GM21576 (cell line): Measurements from ENCODE around the gene AP1G1.
"Not testable (repeated sequence)": the region's sequence is repeated elsewhere in the genome, so short reads cannot be mapped to it uniquely, and the experiment has no call there.

ENCODE experiments used
- ATAC-seq: cut with Tn5 transposase; IDR thresholded peaks from one replicate; pipeline ENCODE4 v1.9.1; 2021; ENCODE audit warnings: mild to moderate bottlenecking, moderate library complexity; ENCODE audit not compliant: unreplicated experiment

Gene AP1G1

DNA sequence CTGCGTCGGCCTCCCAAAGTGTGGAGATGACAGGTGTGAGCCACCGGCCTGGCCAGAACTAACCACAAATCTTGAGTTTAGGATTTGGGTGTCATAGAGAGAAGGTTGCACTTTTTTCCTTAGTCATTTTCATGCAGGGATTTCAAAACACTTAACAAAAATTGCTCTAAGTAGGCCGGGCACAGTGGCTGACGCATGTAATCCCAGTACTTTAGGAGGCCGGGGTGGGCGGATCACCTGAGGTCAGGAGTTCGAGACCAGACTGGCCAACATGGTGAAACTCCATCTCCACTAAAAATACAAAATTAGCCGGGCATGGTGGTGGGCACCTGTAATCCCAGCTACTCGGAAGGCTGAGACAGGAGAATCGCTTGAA lies 1.5 kb upstream of the AP1G1 start:
- not testable (repeated sequence) for ATAC-seq

DNA sequence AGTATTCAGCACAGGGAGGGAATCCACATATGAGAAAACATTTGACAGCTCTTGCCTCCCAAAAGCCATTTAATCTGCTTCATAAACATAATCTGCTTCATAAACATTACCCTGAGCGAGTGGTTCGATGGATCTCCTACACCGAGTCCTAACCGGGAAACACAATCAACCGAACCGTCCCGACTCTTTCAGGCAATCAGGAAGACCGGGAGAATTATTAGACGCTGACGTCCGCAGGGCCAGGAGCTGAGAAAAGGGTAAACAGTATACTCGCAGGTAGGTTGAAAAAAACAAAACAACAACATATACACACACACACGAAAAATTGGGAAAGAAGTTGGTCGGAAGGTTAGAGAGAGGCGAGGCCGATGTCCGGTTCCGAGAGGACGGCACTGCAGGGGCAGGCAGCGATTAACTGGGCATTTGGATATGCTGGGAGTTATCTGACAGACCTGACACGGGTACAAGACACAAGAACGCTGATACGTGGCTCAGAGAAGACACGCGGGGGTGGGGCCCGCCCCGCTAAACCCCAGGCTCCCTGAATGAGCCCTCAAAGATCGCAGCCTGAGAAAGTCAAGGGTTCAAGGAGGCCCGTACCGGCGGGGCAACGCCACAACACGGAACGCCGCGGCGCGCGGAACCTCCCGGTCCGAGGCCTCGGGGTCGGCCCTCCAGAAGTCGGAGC lies 585 bp downstream of the AP1G1 start:
- ATAC-seq: peak; percentile 30

DNA sequence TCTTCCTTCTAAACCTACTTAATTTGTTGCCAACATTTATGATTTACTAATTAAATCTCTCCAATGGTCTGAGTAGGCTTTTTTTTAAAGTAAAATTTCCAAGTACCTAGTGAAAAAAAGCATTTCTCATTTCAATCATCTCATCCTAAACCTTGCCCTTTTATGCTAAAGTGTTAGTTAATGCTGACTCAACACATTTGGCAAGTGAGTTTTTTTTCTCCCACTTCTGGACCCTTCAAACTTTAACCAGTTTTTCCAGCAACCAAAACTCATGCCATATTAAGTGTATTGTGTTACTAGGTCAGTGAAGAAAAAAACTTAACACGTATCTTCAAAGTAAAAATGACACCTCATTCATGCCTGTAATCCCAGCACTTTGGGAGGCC lies 5.3 kb downstream of the AP1G1 start:
- ATAC-seq: no peak

DNA sequence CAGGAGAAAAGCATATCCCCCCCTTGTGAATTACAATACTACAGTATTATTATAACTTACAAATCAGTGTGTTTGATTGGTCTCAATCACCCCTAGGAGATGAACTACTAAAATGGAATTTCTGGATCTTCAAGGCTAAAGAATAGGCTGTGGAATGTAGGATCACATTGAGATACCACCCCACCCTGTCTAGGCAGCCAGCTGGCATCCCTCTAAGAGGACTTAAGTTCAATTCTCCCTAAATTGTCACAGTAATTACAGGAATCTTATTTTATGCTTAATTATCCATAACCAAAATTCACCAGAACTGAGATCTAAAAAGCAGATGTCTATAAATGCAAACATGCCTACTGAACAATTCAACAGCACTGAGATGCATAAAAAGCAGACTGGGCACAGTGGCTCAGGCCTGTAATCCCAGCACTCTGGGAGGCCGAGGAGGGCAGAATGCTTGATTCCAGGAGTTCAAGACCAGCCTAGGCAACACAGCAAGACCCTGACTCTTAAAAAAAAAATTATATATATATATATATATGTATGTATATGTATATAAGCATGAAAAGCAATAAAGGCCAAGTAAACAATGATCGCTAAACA lies 12.0 kb downstream of the AP1G1 start:
- no peak for ATAC-seq

DNA sequence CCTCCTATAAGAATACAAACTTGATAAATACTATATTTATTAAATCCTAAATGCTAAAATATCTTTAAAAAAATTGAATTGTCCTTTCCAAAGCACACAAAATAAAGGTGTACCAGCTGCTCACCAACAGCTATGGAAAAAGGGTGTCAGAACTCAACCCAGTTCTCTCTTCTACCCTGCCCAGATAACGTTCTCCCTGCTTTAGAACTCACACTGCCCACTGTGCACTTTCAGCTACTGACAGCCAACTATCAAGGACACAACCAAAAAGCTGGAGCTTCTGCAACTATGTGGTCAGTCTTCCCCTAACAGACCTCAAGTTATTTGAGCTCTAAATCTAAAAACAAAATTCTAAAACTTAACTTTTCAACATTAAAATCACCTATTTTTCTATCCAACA lies 13.7 kb downstream of the AP1G1 start:
- no peak for ATAC-seq

DNA sequence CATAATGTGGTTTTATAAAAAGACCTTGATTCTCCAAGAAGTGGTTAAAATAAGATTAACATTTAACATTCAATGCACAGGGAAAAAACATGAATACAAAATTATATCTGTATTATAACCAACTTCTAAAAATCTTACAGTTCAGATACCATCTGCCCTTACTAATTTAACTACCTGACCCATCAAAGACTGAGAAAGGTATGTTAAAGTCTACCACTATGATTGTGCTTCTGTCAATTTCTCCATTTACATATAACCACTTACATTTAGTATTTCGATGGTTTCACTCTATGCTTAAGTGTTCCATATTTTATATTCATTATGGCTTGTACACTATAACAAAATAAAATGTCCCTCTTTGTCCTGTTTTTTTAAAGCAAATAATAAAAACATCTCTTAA lies 14.6 kb downstream of the AP1G1 start:
- no peak for ATAC-seq

DNA sequence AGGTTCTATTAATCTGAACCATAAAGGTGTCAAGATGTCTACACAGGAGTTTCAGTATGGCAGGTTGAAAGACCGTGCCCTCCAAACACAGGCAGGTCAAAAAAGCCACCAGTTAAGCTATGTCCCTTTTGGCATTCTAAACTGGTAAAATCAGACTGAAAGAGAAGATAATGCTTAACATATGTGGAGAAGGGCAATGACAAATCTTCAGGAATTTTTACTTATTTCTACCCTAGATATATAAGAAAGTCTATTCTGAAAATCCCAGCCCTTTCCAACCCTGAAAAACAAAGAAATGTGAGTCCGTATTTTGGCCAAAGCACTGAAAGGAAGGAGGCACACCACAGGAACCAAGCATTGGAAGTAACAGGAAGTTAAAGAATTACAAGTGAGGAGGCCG lies 16.5 kb downstream of the AP1G1 start:
- no peak for ATAC-seq

DNA sequence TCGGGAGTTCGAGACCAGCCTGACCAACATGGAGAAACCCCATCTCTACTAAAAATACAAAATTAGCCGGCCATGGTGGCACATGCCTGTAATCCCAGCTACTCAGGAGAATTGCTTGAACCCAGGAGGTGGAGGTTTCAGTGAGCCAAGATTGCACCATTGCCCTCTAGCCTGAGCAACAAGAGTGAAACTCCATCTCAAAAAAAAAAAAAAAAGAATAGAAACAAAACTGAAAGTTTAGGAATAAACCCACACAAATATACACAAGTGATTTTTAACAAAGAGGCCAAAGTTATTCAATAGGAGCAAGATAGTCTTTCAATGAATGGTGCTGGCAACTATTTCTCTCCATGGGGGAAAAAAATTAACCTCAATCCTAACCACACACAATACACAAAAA lies 18.3 kb downstream of the AP1G1 start:
- ATAC-seq: not testable (repeated sequence)

DNA sequence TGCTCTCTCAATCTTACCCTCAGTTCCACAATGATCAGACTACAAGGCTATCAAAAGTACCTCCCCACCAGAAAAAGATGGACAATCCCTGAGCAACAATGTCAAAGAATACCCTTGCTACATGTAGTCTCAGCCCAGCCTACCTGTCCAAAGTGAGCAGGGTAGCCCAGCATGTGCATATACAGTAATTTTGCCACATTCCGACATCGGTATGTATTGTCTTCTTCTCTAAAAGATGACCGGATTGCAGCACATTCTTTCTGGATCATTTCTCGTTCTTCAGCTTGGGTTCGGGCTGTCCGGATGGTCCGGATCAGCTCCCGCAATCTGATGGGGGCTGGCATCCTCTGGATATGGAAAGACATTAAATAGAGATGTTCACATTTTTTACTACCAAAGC lies 19.5 kb downstream of the AP1G1 start:
- no peak for ATAC-seq

DNA sequence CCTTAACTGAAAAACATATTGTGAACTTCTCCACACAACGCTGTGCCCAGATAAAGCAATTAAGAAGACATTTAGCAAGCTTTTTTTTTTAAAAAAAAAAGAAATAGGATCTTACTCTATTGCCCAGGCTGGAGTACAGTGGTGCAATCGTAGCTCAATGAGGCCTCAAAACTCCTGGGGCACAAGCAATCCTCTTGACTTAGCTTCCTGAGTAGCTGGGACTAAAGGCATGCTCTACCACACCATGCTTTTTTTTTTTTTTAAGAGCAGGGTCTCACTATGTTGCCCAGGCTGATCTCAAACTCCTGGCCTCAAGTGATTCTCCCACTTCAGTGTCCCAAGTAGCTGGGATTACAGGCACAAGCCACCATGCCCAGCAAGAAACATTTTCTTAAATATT lies 20.1 kb downstream of the AP1G1 start:
- no peak for ATAC-seq

DNA sequence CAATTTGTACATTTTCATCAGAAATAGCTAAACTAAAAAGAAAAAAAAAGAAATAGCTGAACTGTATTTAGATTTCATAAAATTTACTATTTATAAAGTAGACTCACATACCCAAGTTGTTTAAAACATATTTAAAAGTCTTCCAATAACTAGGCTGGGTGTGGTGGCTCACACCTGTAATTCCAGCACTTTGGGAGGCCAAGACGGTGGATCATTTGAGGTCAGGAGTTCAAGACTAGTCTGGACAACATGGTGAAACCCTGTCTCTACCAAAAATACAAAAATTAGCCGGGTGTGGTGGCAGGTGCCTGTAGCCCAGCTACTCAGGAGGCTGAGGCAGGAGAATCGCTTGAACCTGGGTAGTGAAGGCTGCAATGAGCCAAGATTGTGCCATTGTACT lies 23.5 kb downstream of the AP1G1 start:
- ATAC-seq: not testable (repeated sequence)

DNA sequence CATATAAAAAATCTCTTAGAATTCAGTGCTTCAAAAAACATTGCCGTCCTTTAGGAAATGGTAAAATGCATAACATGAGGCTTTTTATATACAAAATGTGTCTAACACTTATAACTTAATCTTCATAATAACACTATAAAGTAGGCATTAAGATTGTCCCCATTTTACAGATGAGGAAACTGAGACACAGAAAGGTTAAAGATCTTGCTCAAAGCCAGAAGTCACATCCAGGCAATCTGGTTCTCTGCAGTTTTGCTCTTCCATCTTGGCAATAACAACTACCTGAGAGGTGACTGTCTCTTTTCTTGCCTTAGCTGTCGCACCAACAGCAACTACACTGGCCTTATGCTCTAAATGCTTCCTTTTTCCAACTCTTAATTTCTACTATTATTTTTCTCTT lies 24.5 kb downstream of the AP1G1 start:
- no peak for ATAC-seq

DNA sequence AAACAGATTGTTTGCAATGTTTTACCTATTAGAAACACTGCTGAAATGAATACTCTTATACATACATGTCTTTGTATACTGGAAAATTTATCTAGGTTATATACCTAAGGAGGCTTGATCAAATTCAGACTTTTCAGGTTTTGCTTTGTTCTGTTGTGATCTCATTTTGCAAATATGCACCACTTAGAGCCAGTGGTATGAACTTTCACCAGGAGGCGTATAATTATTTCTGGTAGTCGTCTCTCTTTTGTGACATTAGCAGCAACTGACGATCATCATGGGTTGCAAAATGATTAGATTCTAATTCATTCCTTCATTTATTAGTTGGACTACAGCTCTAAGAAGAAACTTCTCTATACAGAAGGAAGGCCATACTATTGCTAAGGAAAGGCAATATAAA lies 26.9 kb downstream of the AP1G1 start:
- no peak for ATAC-seq

DNA sequence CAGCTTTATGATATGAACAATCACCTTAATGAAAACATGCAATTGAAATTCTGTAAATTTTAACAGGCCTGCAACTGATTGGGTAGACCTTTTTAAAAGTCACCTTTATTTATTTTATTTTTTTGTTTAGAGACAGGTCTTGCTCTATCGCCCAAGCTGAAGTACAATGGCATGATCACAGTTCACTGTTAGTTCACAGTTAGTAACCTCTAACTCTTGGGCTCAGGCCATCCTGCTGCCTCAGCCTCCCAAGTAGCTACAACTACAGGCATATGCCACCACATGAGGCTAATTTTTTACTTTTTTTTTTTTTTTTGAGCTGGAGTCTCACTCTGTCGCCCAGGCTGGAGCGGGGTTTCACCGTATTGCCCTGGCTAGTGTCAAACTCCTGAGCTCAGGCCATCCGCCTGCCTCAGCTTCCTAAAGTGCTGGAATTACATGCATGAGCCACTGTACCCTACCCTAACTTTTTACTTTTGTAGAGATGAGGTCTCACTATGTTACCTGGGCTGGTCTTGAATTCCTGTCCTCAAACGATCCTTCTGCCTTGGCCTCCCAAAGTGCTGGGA lies 28.0 kb downstream of the AP1G1 start:
- no peak for ATAC-seq

DNA sequence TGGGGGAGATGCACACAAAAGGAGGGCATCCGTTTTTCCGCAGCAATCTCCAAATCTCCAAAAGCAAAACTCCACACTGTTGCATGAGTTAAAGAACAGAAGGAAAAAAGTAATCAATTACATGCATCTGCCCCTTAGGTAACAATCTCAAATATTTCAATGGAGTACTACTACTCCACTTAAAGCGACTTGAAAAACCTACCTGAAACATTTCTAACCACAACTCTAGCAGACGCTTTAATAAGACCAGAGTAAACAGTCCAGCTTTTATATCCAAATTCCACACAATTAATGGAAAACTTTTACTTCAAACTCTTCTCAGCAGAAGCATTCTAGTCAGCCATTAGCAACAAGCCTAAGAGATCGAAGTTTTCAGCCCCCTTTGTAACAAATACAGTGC lies 29.9 kb downstream of the AP1G1 start:
- ATAC-seq: no peak

DNA sequence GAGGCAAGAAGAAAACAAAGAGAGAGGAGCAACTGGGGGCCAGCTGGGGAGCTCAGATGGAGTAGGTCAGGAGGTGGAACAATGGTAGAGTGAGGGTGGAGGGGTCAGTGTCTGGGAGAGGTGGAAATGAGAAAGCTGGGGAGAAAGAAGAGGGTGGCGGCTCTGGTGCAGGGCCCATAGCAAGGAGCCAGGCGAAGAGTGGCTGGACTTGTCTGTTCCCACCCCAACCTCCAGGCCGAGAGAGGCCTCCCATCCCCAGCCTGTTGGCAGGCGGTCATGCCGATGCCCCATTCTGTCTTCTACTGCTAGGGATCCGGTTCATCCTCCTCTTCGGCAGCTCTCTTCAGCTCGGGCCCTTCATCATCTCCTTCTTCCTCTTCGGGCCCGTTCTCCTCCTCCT lies 31.3 kb downstream of the AP1G1 start:
- ATAC-seq: no peak

DNA sequence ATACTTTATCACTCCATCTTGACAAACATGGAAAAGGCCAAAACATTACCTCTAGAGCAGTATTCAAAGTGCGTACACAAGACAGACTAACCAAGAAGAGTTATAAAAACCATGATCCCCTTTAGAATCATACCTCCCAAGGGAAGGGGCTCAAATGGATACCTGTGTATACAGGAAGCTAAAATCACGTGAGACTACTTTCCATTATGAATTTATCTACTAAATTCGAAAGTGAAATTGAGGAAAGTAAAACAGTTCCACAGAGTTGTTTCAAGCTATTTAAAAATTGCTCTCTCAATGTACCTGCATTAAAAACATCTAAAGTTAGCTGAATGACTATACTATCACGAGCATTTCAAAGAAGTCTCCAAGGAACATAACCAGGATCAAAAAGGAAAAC lies 32.7 kb downstream of the AP1G1 start:
- no peak for ATAC-seq

DNA sequence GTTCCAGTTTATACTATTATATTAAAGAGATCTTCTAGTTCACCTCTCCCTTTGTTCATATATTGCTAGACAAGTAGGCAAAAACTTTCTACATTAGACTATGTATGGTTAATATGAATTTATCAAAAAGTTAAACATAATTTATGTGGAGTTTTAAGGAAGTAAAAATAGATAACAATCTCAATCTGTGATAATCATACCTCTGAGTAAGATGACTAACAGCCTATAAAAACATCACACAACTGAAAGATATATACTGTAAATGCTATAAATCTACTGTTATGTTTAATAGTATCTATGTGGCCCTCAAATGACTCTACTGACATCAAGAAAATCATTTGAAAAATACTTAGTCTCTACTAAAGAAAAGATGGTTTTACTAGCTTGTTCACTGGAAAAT lies 37.1 kb downstream of the AP1G1 start:
- ATAC-seq: no peak

DNA sequence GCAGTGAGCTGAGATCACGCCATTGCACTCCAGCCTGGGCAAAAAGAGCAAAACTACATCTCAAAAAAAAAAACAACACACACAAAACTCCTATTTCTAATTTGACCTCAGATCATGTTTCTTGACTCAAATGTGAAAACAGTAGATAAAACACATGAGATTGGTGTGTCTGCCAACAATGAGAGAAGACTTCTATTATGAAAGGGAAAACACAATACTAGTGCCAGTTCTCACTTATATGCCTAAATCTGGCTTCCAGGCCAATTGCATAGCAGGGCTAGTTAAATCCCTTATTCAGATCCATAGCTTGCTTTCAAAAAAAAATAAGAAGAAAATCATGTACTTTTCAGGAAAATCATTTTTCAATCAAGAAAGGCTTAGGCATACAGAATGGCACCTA lies 39.4 kb downstream of the AP1G1 start:
- no peak for ATAC-seq

DNA sequence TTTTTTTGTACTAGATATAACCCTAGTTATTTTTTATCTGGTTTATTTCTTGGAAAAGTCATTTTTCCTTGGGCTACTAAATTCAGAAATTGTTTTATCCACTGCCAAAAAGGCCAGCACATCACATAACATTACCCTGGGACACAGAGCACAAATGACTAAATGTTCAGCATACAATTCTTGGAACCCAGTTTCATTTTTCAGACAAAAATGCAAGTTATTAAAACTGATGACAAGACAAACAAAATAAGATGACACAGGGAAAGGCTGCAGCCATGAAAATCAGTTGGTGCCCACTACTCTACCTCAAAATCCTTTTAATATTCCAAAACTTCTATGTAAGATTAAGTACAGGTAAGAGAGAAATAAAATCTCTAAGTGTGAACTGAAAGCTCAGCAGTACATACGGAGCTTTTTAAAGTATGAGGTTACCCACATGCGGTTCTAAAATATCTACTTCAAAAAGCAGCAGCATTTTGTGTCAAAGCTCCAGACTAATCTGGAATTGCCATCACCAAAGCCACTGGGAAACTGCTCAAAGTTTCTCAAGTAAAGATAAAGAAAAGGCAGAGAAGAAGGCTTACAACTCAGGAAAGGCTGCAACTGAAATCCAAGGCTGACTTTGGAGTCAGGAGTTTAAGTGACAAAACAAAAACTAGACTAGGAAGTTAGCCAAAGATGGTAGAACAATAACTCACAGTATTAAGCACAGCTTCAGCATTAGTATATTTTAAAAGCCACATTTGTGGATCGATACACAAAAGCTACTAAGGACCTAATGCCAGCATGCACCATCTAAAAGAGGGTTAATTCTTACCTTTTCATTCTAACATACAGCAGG lies 41.4 kb downstream of the AP1G1 start:
- ATAC-seq: no peak

DNA sequence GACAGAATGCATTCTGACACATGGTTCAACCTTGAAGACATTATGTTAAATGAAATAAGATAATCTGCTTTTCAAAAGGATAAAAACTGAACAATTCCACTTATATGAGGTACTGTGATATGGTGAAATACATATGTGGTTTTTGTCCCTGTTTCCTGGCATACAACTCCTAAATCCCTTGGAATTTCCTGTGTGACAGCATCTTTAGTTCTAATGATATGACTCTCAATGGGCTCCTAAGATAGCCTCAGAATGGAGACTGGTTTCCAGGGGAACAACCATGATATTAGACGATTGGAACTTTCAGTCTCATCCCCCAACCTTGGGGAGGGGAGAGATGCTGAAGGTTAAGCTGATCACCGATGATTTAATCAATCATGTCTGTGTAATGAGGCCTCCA lies 46.4 kb downstream of the AP1G1 start:
- ATAC-seq: no peak

DNA sequence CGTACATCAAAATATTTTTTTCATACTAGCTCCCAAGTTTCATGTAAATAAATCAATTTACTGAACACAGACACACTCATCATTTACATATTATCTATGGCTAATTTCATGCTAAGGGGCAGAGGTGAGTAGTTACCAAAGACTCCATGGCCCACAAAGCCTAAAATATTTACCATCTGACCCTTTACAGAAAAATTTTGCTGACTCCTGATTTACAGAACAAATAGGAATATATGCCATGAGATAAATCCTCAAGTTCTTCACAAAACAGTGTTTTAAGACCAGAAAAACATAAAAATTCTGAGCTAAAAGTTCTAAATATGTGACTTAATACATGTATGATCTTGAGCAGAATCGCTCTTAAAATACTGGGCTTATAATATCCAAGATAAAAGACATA lies 47.5 kb downstream of the AP1G1 start:
- ATAC-seq: no peak
